T follicular helper cell (primary cell): ENCODE data around the gene NOP9.

Source experiments
- DNase-seq: peaks from one replicate; pipeline ENCODE4 v3.0.0-alpha.2; 2020; ENCODE audit warnings: low read depth

Gene NOP9

GRCh38 chr14:24308342-24309124 lies 8.9 kb downstream of the NOP9 start:
- no peak for DNase-seq

DNA sequence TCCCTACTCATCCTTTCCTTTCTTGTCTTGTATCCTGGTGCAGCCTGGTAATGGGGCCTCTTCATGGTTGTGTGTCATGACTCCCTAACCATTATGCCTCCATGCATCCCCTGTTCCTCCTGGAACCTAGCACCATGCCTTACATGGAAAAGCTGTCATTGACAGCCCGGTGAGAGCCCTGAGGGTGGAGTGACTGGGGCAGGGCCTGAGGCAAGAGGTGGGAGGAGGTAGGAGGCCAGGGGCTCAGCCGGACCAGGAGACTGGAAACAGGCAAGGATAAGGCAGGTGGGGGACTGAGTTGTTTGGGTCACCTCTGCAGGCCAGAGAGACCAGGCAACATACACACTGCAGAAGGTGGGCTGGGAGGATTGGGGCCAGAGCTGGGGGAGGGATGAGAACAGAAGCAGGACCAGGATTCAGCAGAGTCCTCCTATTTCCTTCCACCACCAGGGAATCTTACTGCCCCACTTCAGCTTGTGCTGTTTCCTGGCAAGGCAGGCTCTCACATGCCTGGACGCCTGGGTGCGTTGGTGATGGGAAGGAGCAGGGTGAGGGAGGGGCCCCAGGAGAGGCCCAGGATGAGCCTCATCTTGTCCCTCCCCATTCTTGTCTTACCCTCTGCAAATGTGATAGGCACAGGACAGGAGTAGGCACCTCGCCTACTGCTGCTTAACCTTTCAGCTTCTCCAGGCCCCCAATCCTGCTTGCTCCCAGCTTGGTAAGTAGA lies 10.1 kb downstream of the NOP9 start, which contains the start of gene LTB4R2:
Gene LTB4R2 (plus strand): TSS at position 603 of the 727 bp plus-strand sequence. CDS start 525 bp downstream, outside the sequence.
- no peak for DNase-seq

GRCh38 chr14:24310265-24310645 lies 10.6 kb downstream of the NOP9 start:
- DNase-seq = no peak

DNA sequence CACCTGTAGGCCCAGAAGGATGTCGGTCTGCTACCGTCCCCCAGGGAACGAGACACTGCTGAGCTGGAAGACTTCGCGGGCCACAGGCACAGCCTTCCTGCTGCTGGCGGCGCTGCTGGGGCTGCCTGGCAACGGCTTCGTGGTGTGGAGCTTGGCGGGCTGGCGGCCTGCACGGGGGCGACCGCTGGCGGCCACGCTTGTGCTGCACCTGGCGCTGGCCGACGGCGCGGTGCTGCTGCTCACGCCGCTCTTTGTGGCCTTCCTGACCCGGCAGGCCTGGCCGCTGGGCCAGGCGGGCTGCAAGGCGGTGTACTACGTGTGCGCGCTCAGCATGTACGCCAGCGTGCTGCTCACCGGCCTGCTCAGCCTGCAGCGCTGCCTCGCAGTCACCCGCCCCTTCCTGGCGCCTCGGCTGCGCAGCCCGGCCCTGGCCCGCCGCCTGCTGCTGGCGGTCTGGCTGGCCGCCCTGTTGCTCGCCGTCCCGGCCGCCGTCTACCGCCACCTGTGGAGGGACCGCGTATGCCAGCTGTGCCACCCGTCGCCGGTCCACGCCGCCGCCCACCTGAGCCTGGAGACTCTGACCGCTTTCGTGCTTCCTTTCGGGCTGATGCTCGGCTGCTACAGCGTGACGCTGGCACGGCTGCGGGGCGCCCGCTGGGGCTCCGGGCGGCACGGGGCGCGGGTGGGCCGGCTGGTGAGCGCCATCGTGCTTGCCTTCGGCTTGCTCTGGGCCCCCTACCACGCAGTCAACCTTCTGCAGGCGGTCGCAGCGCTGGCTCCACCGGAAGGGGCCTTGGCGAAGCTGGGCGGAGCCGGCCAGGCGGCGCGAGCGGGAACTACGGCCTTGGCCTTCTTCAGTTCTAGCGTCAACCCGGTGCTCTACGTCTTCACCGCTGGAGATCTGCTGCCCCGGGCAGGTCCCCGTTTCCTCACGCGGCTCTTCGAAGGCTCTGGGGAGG lies 11.3 kb downstream of the NOP9 start, which contains the start of gene LTB4R:
Gene LTB4R (plus strand): TSS at position 857 of the 959 bp plus-strand sequence. CDS start 4,150 bp downstream, outside the sequence.
- DNase-seq = peak; percentile 43

DNA sequence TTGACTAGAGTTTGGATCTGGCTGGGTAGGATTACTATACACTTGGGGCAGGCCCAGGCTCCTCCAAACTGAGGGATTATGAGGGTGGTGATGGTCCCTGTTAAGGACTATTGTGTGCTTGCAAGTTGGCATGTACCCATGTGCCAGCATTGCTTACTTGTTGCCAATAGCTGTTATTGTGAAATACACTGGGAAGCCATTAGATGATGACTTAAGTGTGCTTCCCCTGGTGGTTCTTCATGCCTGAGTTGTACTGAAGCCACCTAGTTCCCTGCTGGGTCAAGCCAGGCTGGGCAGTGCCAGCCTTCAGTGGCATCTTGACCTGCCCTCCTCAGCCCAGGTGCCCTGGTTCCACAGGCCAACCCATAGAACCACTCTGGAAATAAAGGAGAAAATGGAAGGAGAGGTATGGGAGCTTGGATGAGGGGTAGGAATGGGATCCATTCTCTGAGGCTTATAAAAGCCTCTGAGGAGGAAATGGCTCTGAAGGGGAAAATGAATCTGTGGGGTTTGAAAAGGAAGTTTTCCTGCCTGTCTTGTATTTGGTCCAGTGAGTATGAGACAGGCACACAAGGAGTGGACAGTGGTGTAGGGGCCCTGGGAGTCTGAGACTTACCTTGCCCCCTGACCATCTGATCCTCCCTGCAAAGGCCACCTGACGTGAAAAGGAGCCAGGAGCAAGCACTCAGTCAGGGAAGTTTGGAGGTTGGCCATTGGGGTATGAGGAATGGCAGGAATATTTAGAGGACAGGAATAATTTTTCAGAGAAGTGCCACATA lies 12.4 kb downstream of the NOP9 start:
- DNase-seq = no peak

- no peak for DNase-seq
These were observed 13.3 kb downstream of the NOP9 start for GRCh38 chr14:24312736-24313507.

GRCh38 chr14:24313913-24314312 lies 14.3 kb downstream of the NOP9 start:
- no peak for DNase-seq

- no peak for DNase-seq
These were observed 14.9 kb downstream of the NOP9 start for GRCh38 chr14:24314377-24315193.

- no peak for DNase-seq
These were observed 15.7 kb downstream of the NOP9 start for GRCh38 chr14:24315243-24315806.

DNA sequence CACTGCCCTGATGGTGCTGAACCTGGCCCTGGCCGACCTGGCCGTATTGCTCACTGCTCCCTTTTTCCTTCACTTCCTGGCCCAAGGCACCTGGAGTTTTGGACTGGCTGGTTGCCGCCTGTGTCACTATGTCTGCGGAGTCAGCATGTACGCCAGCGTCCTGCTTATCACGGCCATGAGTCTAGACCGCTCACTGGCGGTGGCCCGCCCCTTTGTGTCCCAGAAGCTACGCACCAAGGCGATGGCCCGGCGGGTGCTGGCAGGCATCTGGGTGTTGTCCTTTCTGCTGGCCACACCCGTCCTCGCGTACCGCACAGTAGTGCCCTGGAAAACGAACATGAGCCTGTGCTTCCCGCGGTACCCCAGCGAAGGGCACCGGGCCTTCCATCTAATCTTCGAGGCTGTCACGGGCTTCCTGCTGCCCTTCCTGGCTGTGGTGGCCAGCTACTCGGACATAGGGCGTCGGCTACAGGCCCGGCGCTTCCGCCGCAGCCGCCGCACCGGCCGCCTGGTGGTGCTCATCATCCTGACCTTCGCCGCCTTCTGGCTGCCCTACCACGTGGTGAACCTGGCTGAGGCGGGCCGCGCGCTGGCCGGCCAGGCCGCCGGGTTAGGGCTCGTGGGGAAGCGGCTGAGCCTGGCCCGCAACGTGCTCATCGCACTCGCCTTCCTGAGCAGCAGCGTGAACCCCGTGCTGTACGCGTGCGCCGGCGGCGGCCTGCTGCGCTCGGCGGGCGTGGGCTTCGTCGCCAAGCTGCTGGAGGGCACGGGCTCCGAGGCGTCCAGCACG lies 16.4 kb downstream of the NOP9 start:
- DNase-seq = no peak

GRCh38 chr14:24316597-24316950 lies 16.9 kb downstream of the NOP9 start:
- no peak for DNase-seq

GRCh38 chr14:24317141-24317928 lies 17.7 kb downstream of the NOP9 start:
- no peak for DNase-seq

DNA sequence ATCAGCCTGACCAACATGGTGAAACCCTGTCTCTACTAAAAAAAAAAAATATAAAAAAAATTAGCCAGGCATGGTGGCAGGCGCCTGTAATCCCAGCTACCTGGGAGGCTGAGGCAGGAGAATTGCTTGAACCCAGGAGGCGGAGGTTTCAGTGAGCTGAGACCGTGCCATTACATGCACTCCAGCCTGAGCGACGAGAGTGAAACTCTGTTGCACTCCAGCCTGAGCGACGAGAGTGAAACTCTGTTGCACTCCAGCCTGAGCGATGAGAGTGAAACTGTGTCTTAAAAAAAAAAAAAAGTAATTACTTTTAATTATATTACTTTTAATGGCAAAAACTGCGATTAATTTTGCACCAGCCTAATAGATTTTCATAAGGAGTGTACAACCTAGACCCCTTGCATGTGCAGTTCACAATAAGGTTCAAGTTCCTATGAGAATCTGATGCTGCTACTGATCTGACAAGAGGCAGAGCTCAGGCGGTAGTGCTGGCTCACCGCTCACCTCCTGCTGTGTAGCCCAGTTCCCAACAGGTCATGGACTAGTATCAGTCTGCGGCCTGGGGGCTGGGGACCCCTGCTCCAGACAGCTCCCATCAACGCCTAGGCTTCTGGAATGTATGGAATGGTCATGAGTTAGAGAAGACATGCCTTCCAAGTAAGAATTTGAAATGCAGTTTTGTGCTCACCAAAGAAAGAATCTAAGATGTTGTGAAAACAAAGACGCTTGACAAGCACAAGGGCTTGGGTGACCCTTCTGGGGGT lies 21.7 kb downstream of the NOP9 start:
- DNase-seq = no peak

DNA sequence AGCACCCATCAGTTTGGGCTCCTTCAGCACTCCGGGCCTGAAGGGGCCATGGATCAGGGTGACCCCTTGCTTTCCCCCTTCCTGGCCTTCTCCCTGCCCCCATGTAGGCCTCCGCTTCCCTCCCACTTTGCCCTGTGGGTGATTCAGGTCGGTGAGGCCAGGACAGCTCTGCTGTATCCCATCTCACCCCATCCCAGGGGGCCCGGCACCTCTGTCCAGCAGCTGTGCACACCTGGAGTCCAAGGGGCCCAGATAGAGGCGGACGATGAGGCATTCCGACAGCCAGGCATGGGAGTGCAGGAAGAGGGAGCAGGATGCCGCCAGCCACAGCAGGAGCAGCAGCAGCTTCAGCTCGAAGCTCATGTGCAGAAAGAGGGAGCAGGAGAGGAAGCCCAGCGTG lies 23.0 kb downstream of the NOP9 start:
- DNase-seq = no peak

DNA sequence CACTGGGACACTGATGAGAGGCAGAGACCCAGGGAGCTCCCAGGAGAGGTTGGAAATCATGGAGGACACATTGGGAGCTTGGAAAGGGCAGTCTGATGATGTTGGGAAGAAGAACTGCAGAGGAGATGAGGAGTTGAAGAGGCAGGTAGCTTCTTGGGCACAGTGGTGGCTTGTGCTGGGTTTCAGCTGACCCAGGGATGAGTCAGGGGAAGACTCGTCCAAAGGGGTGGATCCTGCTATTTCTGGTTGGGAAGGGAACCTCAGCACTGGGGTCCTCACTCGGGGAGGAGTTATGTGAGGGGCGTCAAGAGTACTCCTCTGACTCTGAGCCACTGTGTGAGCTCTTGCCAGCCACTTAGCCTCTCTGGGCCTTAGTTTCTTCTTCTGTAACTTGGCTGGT lies 23.7 kb downstream of the NOP9 start:
- DNase-seq = no peak

DNA sequence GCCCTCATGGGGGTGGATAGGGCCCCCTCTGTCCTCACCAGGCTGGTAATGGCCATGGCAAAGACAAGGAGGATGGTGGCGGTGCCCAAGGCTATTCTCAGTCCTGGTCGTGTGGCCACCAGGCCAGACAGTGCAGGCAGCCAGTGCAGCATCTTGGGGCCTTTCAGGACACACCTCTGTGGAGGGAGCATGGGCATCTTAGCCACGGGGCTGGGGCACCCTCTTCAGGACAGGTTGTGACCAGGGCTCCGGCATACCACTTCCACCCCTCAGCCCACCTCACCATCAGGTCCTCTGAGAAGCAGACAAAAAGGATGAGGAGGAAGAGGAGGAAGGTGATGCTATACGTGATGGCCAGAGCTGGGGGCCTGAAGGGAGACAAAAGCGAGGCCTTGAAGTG lies 24.4 kb downstream of the NOP9 start:
- no peak for DNase-seq

DNA sequence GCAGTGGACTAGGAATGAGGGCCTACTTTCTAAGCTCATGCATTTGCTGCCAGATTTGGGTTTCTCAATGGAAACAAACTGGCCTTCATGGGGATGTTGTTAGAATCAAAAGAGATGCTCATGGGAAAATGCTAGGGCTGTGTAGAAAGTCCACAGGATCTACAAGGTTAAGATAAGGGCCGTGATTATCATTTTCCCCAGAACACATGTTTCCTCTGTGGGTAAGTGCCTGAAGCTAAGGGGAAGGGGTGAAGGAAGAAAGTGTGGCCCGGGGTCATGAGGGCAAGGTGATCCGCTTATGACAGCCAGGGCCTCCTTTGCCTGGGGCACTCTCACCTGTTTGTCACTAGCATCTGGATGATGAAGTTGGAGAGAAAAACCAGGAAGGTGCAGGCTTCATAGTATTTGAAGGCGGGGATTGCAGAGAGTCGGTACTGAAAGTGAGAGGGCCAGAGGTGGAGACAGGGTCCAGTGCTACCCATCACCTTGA lies 25.4 kb downstream of the NOP9 start:
- no peak for DNase-seq
